Mesendoderm (in vitro differentiated cells): Measurements from ENCODE around the gene P2RX2.

Experiments used
- DNase-seq: peaks from one replicate; pipeline ENCODE4 v3.0.0; 2013
- H2AK5ac ChIP-seq: 2 replicates; pipeline ENCODE4 v1.6.1; 2013; ENCODE audit warnings: low read length, inconsistent platforms
- H2BK120ac ChIP-seq: 2 replicates; pipeline ENCODE4 v1.6.1; 2013; ENCODE audit warnings: low read depth, mild to moderate bottlenecking, low read length, moderate library complexity, mixed read lengths
- H2BK15ac ChIP-seq: replicated peaks from 2 replicates; pipeline ENCODE4 v1.6.1; 2013; ENCODE audit warnings: low read depth, mild to moderate bottlenecking, moderate library complexity
- H2BK5ac ChIP-seq: 2 replicates; pipeline ENCODE4 v1.6.1; 2013; ENCODE audit warnings: low read length, inconsistent platforms
- H3K18ac ChIP-seq: 2 replicates; pipeline ENCODE4 v1.6.1; 2013; ENCODE audit warnings: mild to moderate bottlenecking, low read length, mixed read lengths
- H3K23ac ChIP-seq: one replicate; pipeline ENCODE4 v1.6.1; 2013; ENCODE audit warnings: low read length
- H3K27ac ChIP-seq: 2 replicates; pipeline ENCODE4 v1.5.1; 2013; ENCODE audit warnings: low read depth, mild to moderate bottlenecking, inconsistent platforms, low read length, moderate library complexity
- H3K27me3 ChIP-seq: 2 replicates; pipeline ENCODE4 v1.6.1; 2013; ENCODE audit warnings: low read length, control low read depth, mild to moderate bottlenecking, inconsistent platforms; ENCODE audit not compliant: insufficient read depth, poor library complexity
- H3K36me3 ChIP-seq: 2 replicates; pipeline ENCODE4 v1.6.1; 2013; ENCODE audit warnings: low read length, inconsistent platforms; ENCODE audit not compliant: control insufficient read depth, insufficient read depth
- H3K4ac ChIP-seq: one replicate; pipeline ENCODE4 v1.6.1; 2013; ENCODE audit warnings: low read depth, mild to moderate bottlenecking, low read length, moderate library complexity
- H3K4me1 ChIP-seq: 2 replicates; pipeline ENCODE4 v1.6.1; 2013; ENCODE audit warnings: low read depth, low read length, inconsistent platforms; ENCODE audit not compliant: control insufficient read depth
- H3K4me2 ChIP-seq: 2 replicates; pipeline ENCODE4 v1.6.1; 2013; ENCODE audit warnings: low read length
- H3K4me3 ChIP-seq: 2 replicates; pipeline ENCODE4 v1.5.1; 2013; ENCODE audit warnings: mild to moderate bottlenecking, low read length
- H3K56ac ChIP-seq: one replicate; pipeline ENCODE4 v1.6.1; 2013; ENCODE audit warnings: low read length
- H3K79me1 ChIP-seq: 2 replicates; pipeline ENCODE4 v1.6.1; 2013; ENCODE audit warnings: low read length, inconsistent platforms
- H3K79me2 ChIP-seq: 2 replicates; pipeline ENCODE4 v1.6.1; 2013; ENCODE audit warnings: mild to moderate bottlenecking, low read length; ENCODE audit not compliant: control insufficient read depth, insufficient read depth
- H3K9ac ChIP-seq: 2 replicates; pipeline ENCODE4 v1.6.1; 2013; ENCODE audit warnings: low read length, inconsistent platforms
- H4K5ac ChIP-seq: one replicate; pipeline ENCODE4 v1.6.1; 2013; ENCODE audit warnings: low read length
- H4K8ac ChIP-seq: one replicate; pipeline ENCODE4 v1.6.1; 2013; ENCODE audit warnings: low read depth, mild to moderate bottlenecking, control low read depth, low read length, moderate library complexity
- WGBS: extraction: QIAGEN DNeasy Blood & Tissue Kit; methylation state at CpG from one replicate; pipeline ENCODE4 v1.1.7; 2013; ENCODE audit warnings: low lambda C conversion rate, missing lambda C conversion rate; ENCODE audit not compliant: insufficient coverage; ENCODE audit errors: extremely low coverage; 5-methylcytosine and 5-hydroxymethylcytosine counted together

The P2RX2 gene

GRCh38 chr12:132649226-132649945 is 30.8 kb downstream of the P2RX2 start:
- Histone ChIP-seq H3K4me1 (no peaks in the 10 kb centered on the region), H3K79me2 (no peaks in the 10 kb centered on the region), H3K4me3 (no peak overlapping the region), H2BK15ac (no peak overlapping the region), H3K4ac (no peak overlapping the region), H3K79me1 (no peaks in the 10 kb centered on the region), H3K36me3 (peaks cover 37% of the 10 kb centered on the region), H3K27me3 (no peaks in the 10 kb centered on the region), H2AK5ac (no peak overlapping the region), H3K56ac (no peak overlapping the region), H3K27ac (no peak overlapping the region), H2BK5ac (no peak overlapping the region), H3K23ac (no peak overlapping the region), H4K5ac (no peak overlapping the region), H4K8ac (no peak overlapping the region), H3K18ac (no peak overlapping the region), H3K9ac (no peak overlapping the region), H3K4me2 (no peak overlapping the region), H2BK120ac (no peak overlapping the region)
- WGBS, result no CpG with 5 or more reads among the region's 27 CpGs
- no peak for DNase-seq

- Histone ChIP-seq H4K8ac (no peak overlapping the region), H3K27me3 (no peaks in the 10 kb centered on the region), H2BK5ac (no peak overlapping the region), H3K36me3 (peaks cover 34% of the 10 kb centered on the region), H3K27ac (no peak overlapping the region), H3K23ac (no peak overlapping the region), H3K18ac (no peak overlapping the region), H3K4me3 (no peak overlapping the region), H3K4ac (no peak overlapping the region), H2AK5ac (no peak overlapping the region), H3K79me2 (no peaks in the 10 kb centered on the region), H2BK120ac (no peak overlapping the region), H3K79me1 (no peaks in the 10 kb centered on the region), H3K56ac (no peak overlapping the region), H3K4me1 (no peaks in the 10 kb centered on the region), H2BK15ac (no peak overlapping the region), H3K4me2 (no peak overlapping the region), H4K5ac (no peak overlapping the region), H3K9ac (no peak overlapping the region)
- no peak for DNase-seq
- no CpG with 5 or more reads among the region's 9 CpGs for WGBS
Observed at GRCh38 chr12:132651444-132652100, 33.0 kb downstream of the P2RX2 start.

GRCh38 chr12:132653567-132654290 is 35.2 kb downstream of the P2RX2 start:
- no peak overlapping the region for H4K8ac ChIP-seq

GRCh38 chr12:132657004-132657727 is 38.6 kb downstream of the P2RX2 start:
- H3K18ac ChIP-seq, result no peak overlapping the region
- H3K4me1 ChIP-seq, result no peaks in the 10 kb centered on the region
- no peak overlapping the region for H3K27ac ChIP-seq
- no peaks in the 10 kb centered on the region for H3K79me2 ChIP-seq
- no peak for DNase-seq
- no peak overlapping the region for H3K4me2 ChIP-seq
- no peak overlapping the region for H3K9ac ChIP-seq
- no peak overlapping the region for H3K4ac ChIP-seq
- H4K8ac ChIP-seq, result no peak overlapping the region
- H3K56ac ChIP-seq, result no peak overlapping the region
- H3K27me3 ChIP-seq, result no peaks in the 10 kb centered on the region
- H3K23ac ChIP-seq, result no peak overlapping the region
- no CpG with 5 or more reads among the region's 12 CpGs for WGBS
- H3K79me1 ChIP-seq, result peaks cover 2% of the 10 kb centered on the region
- H3K36me3 ChIP-seq, result peaks cover 42% of the 10 kb centered on the region
- no peak overlapping the region for H2AK5ac ChIP-seq
- H3K4me3 ChIP-seq, result no peak overlapping the region
- H2BK120ac ChIP-seq, result no peak overlapping the region
- H2BK5ac ChIP-seq, result no peak overlapping the region
- no peak overlapping the region for H2BK15ac ChIP-seq
- no peak overlapping the region for H4K5ac ChIP-seq

More at GRCh38 chr12:132653567-132654290, 35.2 kb downstream of the P2RX2 start:
- peaks cover 37% of the 10 kb centered on the region for H3K36me3 ChIP-seq
- H3K23ac ChIP-seq, result no peak overlapping the region
- H3K27me3 ChIP-seq, result no peaks in the 10 kb centered on the region
- no peak overlapping the region for H3K18ac ChIP-seq
- H2BK15ac ChIP-seq, result no peak overlapping the region
- no peak overlapping the region for H3K4me2 ChIP-seq
- H2BK120ac ChIP-seq, result no peak overlapping the region
- H3K27ac ChIP-seq, result no peak overlapping the region
- no peak overlapping the region for H3K56ac ChIP-seq
- no peak overlapping the region for H3K4me3 ChIP-seq
- H3K9ac ChIP-seq, result no peak overlapping the region
- no peaks in the 10 kb centered on the region for H3K79me1 ChIP-seq
- no peak overlapping the region for H2BK5ac ChIP-seq
- no peak for DNase-seq
- H3K79me2 ChIP-seq, result no peaks in the 10 kb centered on the region
- H4K5ac ChIP-seq, result no peak overlapping the region
- H3K4me1 ChIP-seq, result no peaks in the 10 kb centered on the region
- WGBS, result no CpG with 5 or more reads among the region's 7 CpGs
- H2AK5ac ChIP-seq, result no peak overlapping the region
- H3K4ac ChIP-seq, result no peak overlapping the region

- no peak for DNase-seq
- no CpG with 5 or more reads among the region's 32 CpGs for WGBS
- Histone ChIP-seq H3K56ac (no peak overlapping the region), H3K4me3 (no peak overlapping the region), H3K79me1 (peaks cover 8% of the 10 kb centered on the region), H3K27me3 (no peaks in the 10 kb centered on the region), H3K79me2 (no peaks in the 10 kb centered on the region), H2BK15ac (no peak overlapping the region), H3K4me1 (no peaks in the 10 kb centered on the region), H3K27ac (no peak overlapping the region), H3K4ac (no peak overlapping the region), H2BK5ac (no peak overlapping the region), H2BK120ac (no peak overlapping the region), H3K23ac (no peak overlapping the region), H4K8ac (no peak overlapping the region), H3K9ac (no peak overlapping the region), H4K5ac (no peak overlapping the region), H3K36me3 (peaks cover 42% of the 10 kb centered on the region), H2AK5ac (no peak overlapping the region), H3K18ac (no peak overlapping the region), H3K4me2 (no peak overlapping the region)
Observed at GRCh38 chr12:132658149-132658894, 39.7 kb downstream of the P2RX2 start.
